HG03442 (cell line): ENCODE measurements around the gene RAB40C.

Experiments used
- ATAC-seq: cut with Tn5 transposase; IDR thresholded peaks from one replicate; pipeline ENCODE4 v1.9.1; 2021; ENCODE audit warnings: mild to moderate bottlenecking, moderate library complexity; ENCODE audit not compliant: unreplicated experiment

Gene RAB40C

DNA sequence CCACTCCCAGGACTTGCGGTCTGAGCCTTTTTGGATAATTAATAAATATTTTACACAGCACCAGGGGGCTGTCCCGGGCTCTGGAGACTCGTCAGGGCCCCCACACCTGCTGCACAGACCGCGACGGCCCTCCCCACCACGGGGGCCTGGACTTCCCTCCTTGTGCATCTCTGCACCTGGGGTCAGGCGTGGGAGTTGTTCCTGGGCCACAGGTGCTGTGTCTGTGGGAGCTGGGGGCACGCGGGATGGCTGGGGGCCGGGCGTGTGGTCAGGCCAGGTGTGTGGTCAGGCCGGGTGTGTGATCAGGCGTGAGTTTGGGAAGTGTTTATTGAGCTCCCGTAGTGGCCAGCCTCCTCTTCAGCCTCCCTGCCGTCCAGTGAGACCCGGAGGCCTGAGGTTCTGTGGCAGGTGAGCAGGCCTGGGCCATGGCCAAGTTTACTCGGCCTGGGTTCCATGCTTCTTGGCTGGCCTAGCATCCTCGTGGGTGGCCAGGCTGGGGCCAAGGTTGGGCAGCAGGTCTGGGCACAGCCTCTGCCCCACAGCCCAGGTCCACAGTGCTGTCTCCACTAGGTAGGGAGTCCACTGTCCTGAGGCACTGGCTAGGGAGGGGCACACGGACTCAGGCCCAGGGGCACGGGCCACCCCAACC, 88.5 kb downstream of the RAB40C start:
- ATAC-seq: no peak
